Stomach (tissue), 9 donors: ENCODE results near the gene PRADC1. TPM values are rescaled to one million over a fixed set of nuclear protein-coding genes. Genes with fewer than 3 reads are reported as not detected.

Experiments
- DNase-seq, 2 donors: peaks; one replicate each; pipeline versions ENCODE4 v3.0.0 to v3.0.0-alpha.2; 2013 to 2019
- H3K27ac ChIP-seq, 5 donors: fragments of 200-600 bp in 4 of 5; sonication (generic) in 4 of 5; one replicate each; pipeline ENCODE4 v1.5.1; 2013 to 2019; ENCODE audit warnings: mild to moderate bottlenecking in 1 of 5, moderate library complexity in 1 of 5
- H3K27me3 ChIP-seq, 3 donors: fragments of 200-600 bp; sonication (generic); one replicate each; pipeline ENCODE4 v1.5.1; 2017 to 2019; ENCODE audit warnings: mixed run types in 1 of 3
- H3K36me3 ChIP-seq, 4 donors: fragments of 200-600 bp; sonication (generic); 1 replicate in 3 of 4; 2 replicates in 1 of 4; pipeline ENCODE4 v1.5.1; 2016 to 2019
- H3K4me1 ChIP-seq, 4 donors: fragments of 200-600 bp; sonication (generic); one replicate each; pipeline ENCODE4 v1.5.1; 2016 to 2019
- H3K4me3 ChIP-seq, 4 donors: fragments of 200-600 bp; sonication (generic) in 3 of 4; one replicate each; pipeline ENCODE4 v1.5.1; 2016 to 2019; ENCODE audit warnings: mild to moderate bottlenecking in 1 of 4
- H3K9me3 ChIP-seq, 4 donors: fragments of 200-600 bp; sonication (generic); one replicate each; pipeline ENCODE4 v1.5.1; 2016 to 2019
- CTCF ChIP-seq, 7 experiments: fragments of 450-650 bp in 4 of 7; fragments of 200-600 bp in 3 of 7; sonication (generic) in 3 of 7; IDR thresholded peaks; one replicate each; pipeline ENCODE4 v1.5.1; 2016 to 2019; ENCODE audit warnings: antibody characterized with exemption in 7 of 7, control low read depth in 2 of 7, mild to moderate bottlenecking in 1 of 7
- EP300 ChIP-seq: sonication (generic); formaldehyde crosslinking; IDR thresholded peaks from one replicate; pipeline ENCODE4 v1.6.1; 2017; ENCODE audit warnings: antibody characterized with exemption
- POLR2A ChIP-seq, 4 donors: fragments of 450-650 bp; IDR thresholded peaks; one replicate each; pipeline ENCODE4 v1.6.1; 2016; ENCODE audit warnings: antibody characterized with exemption in 4 of 4, control low read depth in 2 of 4, mild to moderate bottlenecking in 1 of 4, moderate library complexity in 1 of 4
- POLR2AphosphoS5 ChIP-seq, 3 donors: sonication (generic); formaldehyde crosslinking; IDR thresholded peaks; one replicate each; pipeline ENCODE4 v1.6.1; 2016; ENCODE audit warnings: antibody characterized with exemption in 3 of 3
- WGBS, 5 donors: extraction: QIAGEN DNeasy Blood & Tissue Kit in 3 of 5; methylation state at CpG; one replicate each; pipeline versions ENCODE4 v1.1.5 to v1.1.7; 2013 to 2018; 5-methylcytosine and 5-hydroxymethylcytosine counted together
- intact Hi-C: fragments of 100-400 bp; cut with DNase I; formaldehyde crosslinking; loops from one replicate; pipeline ENCODE4 v1.15.1; 2023; ENCODE audit warnings: low total_unique reads
- polyA plus RNA-seq, 3 donors: library from polyadenylated mRNA; stranded (reverse); fragments of 200-250 nt; gene quantifications; one replicate each; pipeline ENCODE4 v1.2.3, GENCODE V29; 2013
- total RNA-seq, 5 donors: library from RNA; depleted of rRNA; stranded (reverse); fragments of >200 nt; gene quantifications; one replicate each; pipeline versions ENCODE4 v1.1.0 to v1.2.3, GENCODE V29; 2014 to 2016
- donor health status: healthy with polysubstance abuse.
- donor health status: Bipolar disorder and iron deficiency.
- donor health status: healthy.

Gene PRADC1
- total and polyA plus RNA-seq, 8 donors: 7.1 to 123 (median 22.1) TPM

DNA sequence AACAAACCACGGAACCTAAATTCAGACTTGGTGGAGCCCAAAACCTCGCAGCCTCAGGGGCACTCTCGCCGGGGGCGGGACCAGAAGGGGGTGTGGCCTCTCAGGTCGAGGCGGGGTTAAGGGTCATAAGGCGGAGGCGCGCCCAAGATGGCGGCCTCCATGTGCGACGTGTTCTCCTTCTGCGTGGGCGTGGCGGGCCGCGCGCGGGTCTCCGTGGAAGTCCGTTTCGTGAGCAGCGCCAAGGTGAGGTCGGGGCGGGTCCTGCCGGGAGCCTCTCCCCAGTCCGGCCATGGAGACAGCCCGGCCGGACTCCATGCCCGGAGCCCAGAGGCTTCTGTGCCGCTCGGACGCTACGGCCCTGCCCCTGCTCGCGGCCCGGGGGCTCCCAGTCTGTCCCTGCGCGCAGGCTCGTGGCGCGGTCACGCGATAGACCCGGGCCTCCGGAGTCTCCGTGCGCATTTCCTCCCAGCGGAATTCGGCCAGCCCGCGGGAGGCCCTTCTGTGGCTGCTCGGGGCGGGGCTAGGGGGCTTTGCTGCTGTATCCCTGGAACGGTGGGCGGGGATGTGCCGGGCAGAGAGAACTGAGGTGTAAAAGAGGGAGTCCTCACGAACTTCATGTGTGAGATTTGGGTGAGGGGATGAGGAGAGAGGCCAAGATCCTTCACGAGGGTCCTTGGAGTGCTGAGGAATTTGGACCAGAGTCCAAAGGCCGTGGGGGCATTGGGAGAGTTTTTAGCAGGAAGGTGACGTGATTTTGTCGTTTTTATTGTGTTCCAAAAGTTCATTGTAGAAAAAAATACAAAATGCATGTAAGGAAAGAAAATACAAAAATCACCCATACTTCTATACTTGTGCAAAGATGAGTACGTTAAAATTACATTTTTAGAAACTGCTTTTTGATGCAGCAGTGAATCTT, 18.7 kb downstream of the PRADC1 start, which contains the start of gene SMYD5:
TSS of gene SMYD5 (plus strand) at position 126 of the 916 bp plus-strand sequence. CDS start at position 148, 22 bp downstream.
- DNase-seq: peak; percentile 84 to 94
- intact Hi-C loops: no loop called here
- TF ChIP-seq EP300 (no peak), POLR2AphosphoS5 (IDR thresholded peaks at IDR 0.05) (peak in 2 of 3 donors; percentile 59 to 81)
- 0 to 1% (median 1%) methylated on average over 38 to 64 of the region's 64 CpGs for WGBS, 5 donors
- Histone ChIP-seq H3K27ac (peak within 1 kb of the TSS; percentile 13 to 86 (median 78)), H3K4me1 (peaks cover 4 to 30% (median 26%) of the 10 kb centered on the region in 4 donors), H3K4me3 (peak within 1 kb of the TSS; percentile 80 to 100 (median 90)), H3K36me3 (peaks cover 0 to 12% (median 6%) of the 10 kb centered on the region in 4 donors), H3K27me3 (no peaks in the 10 kb centered on the region), H3K9me3 (no peaks in the 10 kb centered on the region)

DNA sequence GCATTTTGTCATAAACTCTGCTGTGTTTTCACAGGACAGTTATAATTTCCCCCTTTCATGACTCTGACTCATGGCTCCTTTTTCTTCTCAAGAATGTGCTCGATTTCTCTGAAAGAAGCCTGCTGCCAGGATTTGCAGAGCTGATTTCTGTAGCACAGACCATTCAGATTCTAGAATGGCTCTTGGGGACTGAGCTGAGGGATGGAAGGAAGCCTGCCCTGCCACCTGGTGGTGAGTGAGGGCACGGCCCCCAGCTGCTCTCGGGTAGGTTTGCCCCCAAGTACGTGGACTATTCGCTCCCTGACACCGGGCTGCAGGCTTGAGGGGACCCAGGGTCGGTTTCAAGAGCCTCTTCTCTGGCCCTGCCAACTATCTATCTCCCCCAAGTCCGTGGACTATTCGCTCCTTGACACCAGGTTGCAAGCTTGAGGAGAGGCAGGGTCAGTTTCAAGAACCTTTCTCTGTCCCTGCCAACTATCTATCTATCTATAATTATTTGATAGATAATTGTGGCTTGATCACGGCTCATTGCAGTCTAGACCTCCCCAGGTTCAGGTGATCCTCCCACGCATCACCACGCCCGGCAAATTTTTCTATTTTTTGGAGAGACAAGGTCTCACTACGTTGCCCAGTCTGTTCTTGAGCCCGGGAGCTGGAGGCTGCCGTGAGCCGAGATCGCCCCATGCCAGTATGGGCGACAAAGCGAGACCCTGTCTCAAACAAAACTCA, 20.4 kb downstream of the PRADC1 start:
- 51 to 54% (median 52%) methylated on average over 20 of the region's 20 CpGs for WGBS, 5 donors
- TF ChIP-seq CTCF (IDR thresholded peaks at IDR 0.05): peak in 5 of 7 experiments; percentile 61 to 94 (median 92)
- no peak for TF ChIP-seq EP300
- no peak for TF ChIP-seq POLR2A (IDR thresholded peaks at IDR 0.05)
- no peak for TF ChIP-seq POLR2AphosphoS5 (IDR thresholded peaks at IDR 0.05)
- Histone ChIP-seq H3K4me1 (peaks cover 4 to 30% (median 26%) of the 10 kb centered on the region in 4 donors), H3K9me3 (no peaks in the 10 kb centered on the region), H3K27ac (peak overlapping the region in 1 of 5 donors; percentile 14), H3K36me3 (no peaks in the 10 kb centered on the region), H3K4me3 (no peak overlapping the region), H3K27me3 (no peaks in the 10 kb centered on the region)
- DNase-seq: peak; percentile 78 to 90
- intact Hi-C loops: no loop called here

DNA sequence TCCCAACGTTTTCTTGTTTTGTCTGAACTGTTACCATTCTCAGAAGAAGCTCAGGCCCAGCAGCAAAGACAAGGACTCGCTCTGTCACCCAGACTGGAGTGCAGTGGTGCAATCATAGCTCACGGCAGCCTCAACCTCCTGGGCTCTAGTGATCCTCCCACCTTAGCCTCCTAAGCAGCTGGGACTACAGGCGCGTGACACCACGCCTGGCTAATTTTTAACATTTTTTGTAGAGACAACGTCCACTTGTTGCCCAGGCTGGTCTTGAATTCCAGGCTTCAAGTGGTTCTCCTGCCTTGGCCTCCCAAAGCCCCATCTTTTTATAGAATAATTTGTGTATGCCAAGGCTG, 21.0 kb downstream of the PRADC1 start:
- Histone ChIP-seq H3K27me3 (peaks cover 0 to under 1% (median 0%) of the 10 kb centered on the region in 3 donors), H3K4me3 (no peak overlapping the region), H3K36me3 (no peaks in the 10 kb centered on the region), H3K9me3 (no peaks in the 10 kb centered on the region), H3K4me1 (peaks cover 4 to 30% (median 26%) of the 10 kb centered on the region in 4 donors), H3K27ac (peak overlapping the region in 1 of 5 donors; percentile 14)
- 67 to 78% (median 75%) methylated on average over 7 of the region's 7 CpGs for WGBS, 5 donors
- TF ChIP-seq POLR2AphosphoS5 (IDR thresholded peaks at IDR 0.05) (no peak), EP300 (no peak), CTCF (IDR thresholded peaks at IDR 0.05) (no peak), POLR2A (IDR thresholded peaks at IDR 0.05) (no peak)
- DNase-seq: no peak
- intact Hi-C loops: no loop called here

DNA sequence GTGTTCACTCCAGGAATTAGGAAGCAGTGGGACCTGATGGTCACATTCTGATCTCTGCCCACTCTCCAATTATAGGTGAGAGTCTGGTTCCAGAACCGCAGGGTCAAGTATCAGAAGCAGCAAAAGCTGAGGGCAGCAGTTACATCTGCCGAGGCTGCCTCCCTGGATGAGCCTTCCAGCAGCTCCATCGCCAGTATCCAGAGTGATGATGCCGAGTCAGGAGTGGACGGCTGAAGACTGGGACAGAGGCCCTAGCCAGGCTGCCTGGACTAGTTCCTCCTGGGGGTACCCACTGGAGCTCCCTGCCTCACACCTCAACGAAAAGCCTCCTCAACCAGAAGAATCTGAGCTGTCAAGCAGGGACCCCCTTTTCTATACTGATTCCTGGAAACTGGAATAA, 22.3 kb downstream of the PRADC1 start:
- no peaks in the 10 kb centered on the region for H3K9me3 ChIP-seq
- peaks cover 4 to 30% (median 26%) of the 10 kb centered on the region in 4 donors for H3K4me1 ChIP-seq
- peaks cover 0 to 4% (median 1%) of the 10 kb centered on the region in 3 donors for H3K27me3 ChIP-seq
- TF ChIP-seq CTCF (IDR thresholded peaks at IDR 0.05): no peak
- no peak for TF ChIP-seq POLR2A (IDR thresholded peaks at IDR 0.05)
- TF ChIP-seq EP300: no peak
- TF ChIP-seq POLR2AphosphoS5 (IDR thresholded peaks at IDR 0.05): no peak
- H3K27ac ChIP-seq: no peak overlapping the region
- no peak for DNase-seq
- no peaks in the 10 kb centered on the region for H3K36me3 ChIP-seq
- WGBS, 5 donors: 86 to 93% (median 92%) methylated on average over 6 of the region's 6 CpGs
- intact Hi-C loops: no loop called here
- no peak overlapping the region for H3K4me3 ChIP-seq
